Neural cell (in vitro differentiated cells): ENCODE results near the gene ZAR1. TPM values are rescaled to one million over a fixed set of nuclear protein-coding genes. Genes with fewer than 3 reads are reported as not detected.
A peak's percentile ranks its signal among the peaks of the same experiment; 100 is the strongest.

Experiments
- H2AFZ ChIP-seq: fragments of 200-600, 300-800 bp; sonication (generic), shearing (Covaris generic); 2 replicates; pipeline ENCODE4 v1.6.0; 2014; ENCODE audit warnings: low read depth, mild to moderate bottlenecking, antibody characterized with exemption, low read length, moderate library complexity
- H3F3A ChIP-seq: fragments of 200-600 bp; shearing (Covaris generic); 2 replicates; pipeline ENCODE4 v1.6.1; 2016; ENCODE audit warnings: mild to moderate bottlenecking, moderate library complexity, mixed read lengths, antibody characterized with exemption, low read length; ENCODE audit not compliant: insufficient read depth, poor library complexity, severe bottlenecking
- H3K27ac ChIP-seq: fragments of 200-600, 300-800 bp; sonication (generic), shearing (Covaris generic); 2 replicates; pipeline ENCODE4 v1.5.1; 2014; ENCODE audit warnings: mild to moderate bottlenecking, low read length, moderate library complexity
- H3K27me3 ChIP-seq: fragments of 300-800, 200-600 bp; sonication (generic), shearing (Covaris generic); 2 replicates; pipeline ENCODE4 v1.6.0; 2014; ENCODE audit warnings: mild to moderate bottlenecking, low read depth, low read length, moderate library complexity; ENCODE audit not compliant: insufficient read depth
- H3K36me3 ChIP-seq: fragments of 300-800, 200-600 bp; sonication (generic), shearing (Covaris generic); 2 replicates; pipeline ENCODE4 v1.5.1; 2014; ENCODE audit warnings: mild to moderate bottlenecking, antibody characterized with exemption, low read length, moderate library complexity; ENCODE audit not compliant: insufficient read depth
- H3K4me2 ChIP-seq: fragments of 300-800, 200-600 bp; sonication (generic), shearing (Covaris generic); 2 replicates; pipeline ENCODE4 v1.6.0; 2014; ENCODE audit warnings: mild to moderate bottlenecking, low read length
- H3K4me3 ChIP-seq: fragments of 300-800, 200-600 bp; sonication (generic), shearing (Covaris generic); 2 replicates; pipeline ENCODE4 v1.5.1; 2014; ENCODE audit warnings: mild to moderate bottlenecking, low read length, moderate library complexity
- H3K79me2 ChIP-seq: fragments of 200-600 bp; shearing (Covaris generic); replicated peaks from 2 replicates; pipeline ENCODE4 v1.6.0; 2014; ENCODE audit warnings: mild to moderate bottlenecking, low read length, moderate library complexity; ENCODE audit not compliant: insufficient read depth
- H3K9ac ChIP-seq: fragments of 300-800, 200-600 bp; sonication (generic), shearing (Covaris generic); 2 replicates; pipeline ENCODE4 v1.6.1; 2016; ENCODE audit warnings: mild to moderate bottlenecking, low read length, mixed read lengths
- H3K9me2 ChIP-seq: fragments of 200-600 bp; shearing (Covaris generic); 2 replicates; pipeline ENCODE4 v1.6.1; 2016; ENCODE audit warnings: mild to moderate bottlenecking, low read length, mixed read lengths; ENCODE audit not compliant: insufficient read depth
- H3K9me3 ChIP-seq: fragments of 200-600, 300-800 bp; sonication (generic), shearing (Covaris generic); 2 replicates; pipeline ENCODE4 v1.6.1; 2016; ENCODE audit warnings: mild to moderate bottlenecking, mixed run types, low read length, moderate library complexity, mixed read lengths
- H4K20me1 ChIP-seq: fragments of 200-600 bp; shearing (Covaris generic); 2 replicates; pipeline ENCODE4 v1.6.1; 2016; ENCODE audit warnings: mild to moderate bottlenecking, mixed run types; ENCODE audit not compliant: insufficient read depth
- CTCF ChIP-seq: fragments of 450-650 bp; IDR thresholded peaks from 2 replicates; pipeline ENCODE4 v1.5.1; 2014; ENCODE audit warnings: antibody characterized with exemption, mild to moderate bottlenecking, moderate library complexity; ENCODE audit not compliant: poor library complexity, severe bottlenecking
- EP300 ChIP-seq: fragments of 450-650 bp; conservative IDR thresholded peaks from 2 replicates; pipeline ENCODE4 v1.6.1; 2014; ENCODE audit warnings: antibody characterized with exemption, mild to moderate bottlenecking, moderate library complexity; ENCODE audit not compliant: poor library complexity, severe bottlenecking
- EZH2 ChIP-seq: fragments of 200-600, 300-800 bp; shearing (Covaris generic), sonication (generic); IDR thresholded peaks from 2 replicates; pipeline ENCODE4 v1.6.1; 2014; ENCODE audit warnings: antibody characterized with exemption, low read length, borderline replicate concordance, mild to moderate bottlenecking; ENCODE audit not compliant: insufficient read depth, poor library complexity, severe bottlenecking
- MXI1 ChIP-seq: fragments of 450-650 bp; conservative IDR thresholded peaks from 2 replicates; pipeline ENCODE4 v1.6.1; 2014; ENCODE audit warnings: antibody characterized with exemption, mild to moderate bottlenecking; ENCODE audit not compliant: poor library complexity, severe bottlenecking
- POLR2AphosphoS5 ChIP-seq: IDR thresholded peaks from 2 replicates; pipeline ENCODE4 v1.6.1; 2012
- RAD21 ChIP-seq: fragments of 450-650 bp; conservative IDR thresholded peaks from 2 replicates; pipeline ENCODE4 v1.6.1; 2014; ENCODE audit warnings: antibody characterized with exemption, mild to moderate bottlenecking, moderate library complexity
- REST ChIP-seq: IDR thresholded peaks from 2 replicates; pipeline ENCODE4 v1.6.1; 2012; ENCODE audit warnings: borderline replicate concordance
- SMC3 ChIP-seq: fragments of 450-650 bp; conservative IDR thresholded peaks from 2 replicates; pipeline ENCODE4 v1.6.1; 2014; ENCODE audit warnings: antibody characterized with exemption, mild to moderate bottlenecking, moderate library complexity; ENCODE audit not compliant: poor library complexity
- TAF1 ChIP-seq: IDR thresholded peaks from 2 replicates; pipeline ENCODE4 v1.6.1; 2012; ENCODE audit warnings: low read depth
- polyA plus RNA-seq: library from polyadenylated mRNA; depleted of rRNA; stranded (reverse); fragments of >200 nt; gene quantifications from 2 replicates; pipeline ENCODE4 v1.2.3, GENCODE V29; 2014

The ZAR1 gene
- polyA plus RNA-seq, 1 donor from 2014 or later: not detected

- Histone ChIP-seq H3K9me3 (no peaks in the 10 kb centered on the region), H4K20me1 (no peaks in the 10 kb centered on the region), H3K79me2 (peaks cover 24% of the 10 kb centered on the region), H3K9me2 (no peaks in the 10 kb centered on the region), H3K4me3 (no peak overlapping the region), H2AFZ (no peak overlapping the region), H3F3A (no peaks in the 10 kb centered on the region), H3K4me2 (no peak overlapping the region), H3K36me3 (no peaks in the 10 kb centered on the region), H3K27me3 (peaks cover 21% of the 10 kb centered on the region), H3K9ac (no peak overlapping the region), H3K27ac (no peak overlapping the region)
- TF ChIP-seq RAD21: no peak
- TF ChIP-seq REST: no peak
- TF ChIP-seq CTCF: no peak
- no peak for TF ChIP-seq EZH2
- TF ChIP-seq MXI1: no peak
- TF ChIP-seq POLR2AphosphoS5: no peak
Measured at GRCh38 chr4:48490680-48491513, 845 bp downstream of the ZAR1 start.

- Histone ChIP-seq H3K27ac (peak overlapping the region; percentile 75), H3K9me2 (no peaks in the 10 kb centered on the region), H2AFZ (no peak overlapping the region), H3K79me2 (peaks cover 18% of the 10 kb centered on the region), H3K4me3 (no peak overlapping the region), H3K27me3 (peaks cover 21% of the 10 kb centered on the region), H4K20me1 (no peaks in the 10 kb centered on the region), H3K9ac (no peak overlapping the region), H3K4me2 (no peak overlapping the region), H3F3A (no peaks in the 10 kb centered on the region), H3K9me3 (no peaks in the 10 kb centered on the region), H3K36me3 (no peaks in the 10 kb centered on the region)
- TF ChIP-seq MXI1: no peak
- no peak for TF ChIP-seq POLR2AphosphoS5
- TF ChIP-seq CTCF: no peak
- no peak for TF ChIP-seq RAD21
- no peak for TF ChIP-seq EP300
- TF ChIP-seq EZH2: no peak
- no peak for TF ChIP-seq REST
- no peak for TF ChIP-seq SMC3
- no peak for TF ChIP-seq TAF1
Measured at GRCh38 chr4:48491514-48492176, 1.6 kb downstream of the ZAR1 start.
